Hematopoietic multipotent progenitor cell treated with erythropoietin and hydrocortisone succinate and interleukin-3 and kit ligand, for 8 days (in vitro differentiated cells): ENCODE results near the gene FNDC11.
"Not testable (repeated sequence)": the region's sequence is repeated elsewhere in the genome, so short reads cannot be mapped to it uniquely, and the experiment has no call there.

Experiments used
- DNase-seq: peaks from one replicate; pipeline ENCODE4 v3.0.0-alpha.2; 2015

FNDC11 gene

GRCh38 chr20:63568986-63569949, 15.3 kb downstream of the FNDC11 start:
- no peak for DNase-seq

GRCh38 chr20:63570281-63571086, 16.5 kb downstream of the FNDC11 start:
- DNase-seq = no peak

GRCh38 chr20:63571087-63571478, 17.1 kb downstream of the FNDC11 start:
- not testable (repeated sequence) for DNase-seq

GRCh38 chr20:63572071-63572787, 18.3 kb downstream of the FNDC11 start:
- DNase-seq = no peak

- DNase-seq = no peak
Measured at GRCh38 chr20:63572788-63573646, 19.1 kb downstream of the FNDC11 start.

GRCh38 chr20:63573647-63574131, 19.7 kb downstream of the FNDC11 start:
- DNase-seq = no peak

GRCh38 chr20:63574156-63574828, 20.3 kb downstream of the FNDC11 start, which contains the start of gene HELZ2:
TSS of gene HELZ2 (minus strand) at chr20:63574239. CDS start at chr20:63572385, 1,854 bp downstream.
- peak; percentile 54 for DNase-seq

GRCh38 chr20:63574829-63575743, 21.1 kb downstream of the FNDC11 start:
- DNase-seq = no peak

- DNase-seq = no peak
Measured at GRCh38 chr20:63576311-63576710, 22.4 kb downstream of the FNDC11 start.

GRCh38 chr20:63577317-63577894, 23.4 kb downstream of the FNDC11 start:
- no peak for DNase-seq

- DNase-seq = no peak
Measured at GRCh38 chr20:63578224-63579016, 24.5 kb downstream of the FNDC11 start.

- no peak for DNase-seq
Measured at GRCh38 chr20:63579017-63579694, 25.2 kb downstream of the FNDC11 start.

GRCh38 chr20:63580796-63581461, 27.0 kb downstream of the FNDC11 start:
- peak; percentile 27 for DNase-seq

- DNase-seq = no peak
Measured at GRCh38 chr20:63582382-63583063, 28.6 kb downstream of the FNDC11 start.

GRCh38 chr20:63585616-63586565, 31.9 kb downstream of the FNDC11 start:
- DNase-seq = no peak

- no peak for DNase-seq
Measured at GRCh38 chr20:63586797-63587196, 32.8 kb downstream of the FNDC11 start.
